SK-N-SH (cell line): ENCODE measurements around the gene PCDHB13.

Experiments used
- CTCF ChIP-seq: fragments of 200-600 bp; sonication (generic); IDR thresholded peaks from 2 replicates; pipeline ENCODE4 v1.6.1; 2017; ENCODE audit warnings: antibody characterized with exemption, mild to moderate bottlenecking, moderate library complexity
- EP300 ChIP-seq, 2 experiments: IDR thresholded peaks; 2 replicates each; pipeline versions ENCODE4 v1.4.0 to v1.6.1; 2012; ENCODE audit warnings: borderline replicate concordance in 1 of 2, low read depth in 1 of 2, low read length in 1 of 2
- EZH2phosphoT487 ChIP-seq: fragments of 200-600 bp; sonication (generic); IDR thresholded peaks from 2 replicates; pipeline ENCODE4 v1.6.1; 2017; ENCODE audit warnings: low read depth, mixed run types, mild to moderate bottlenecking, antibody characterized with exemption, moderate library complexity, borderline replicate concordance
- MAX ChIP-seq: IDR thresholded peaks from 2 replicates; pipeline ENCODE4 v1.4.0; 2012; ENCODE audit warnings: low read depth
- RAD21 ChIP-seq: IDR thresholded peaks from 2 replicates; pipeline ENCODE4 v1.6.1; 2012; ENCODE audit warnings: mild to moderate bottlenecking, low read length
- RCOR1 ChIP-seq: fragments of 150-350 bp; IDR thresholded peaks from 2 replicates; pipeline ENCODE4 v1.6.1; 2017; ENCODE audit warnings: antibody characterized with exemption, low read length
- REST ChIP-seq: IDR thresholded peaks from 2 replicates; pipeline ENCODE4 v1.6.1; 2012; ENCODE audit warnings: mild to moderate bottlenecking, low read depth, low read length, moderate library complexity
- SIN3A ChIP-seq: IDR thresholded peaks from 2 replicates; pipeline ENCODE4 v1.6.1; 2012; ENCODE audit warnings: low read depth, mild to moderate bottlenecking, low read length, moderate library complexity, borderline replicate concordance

DNA sequence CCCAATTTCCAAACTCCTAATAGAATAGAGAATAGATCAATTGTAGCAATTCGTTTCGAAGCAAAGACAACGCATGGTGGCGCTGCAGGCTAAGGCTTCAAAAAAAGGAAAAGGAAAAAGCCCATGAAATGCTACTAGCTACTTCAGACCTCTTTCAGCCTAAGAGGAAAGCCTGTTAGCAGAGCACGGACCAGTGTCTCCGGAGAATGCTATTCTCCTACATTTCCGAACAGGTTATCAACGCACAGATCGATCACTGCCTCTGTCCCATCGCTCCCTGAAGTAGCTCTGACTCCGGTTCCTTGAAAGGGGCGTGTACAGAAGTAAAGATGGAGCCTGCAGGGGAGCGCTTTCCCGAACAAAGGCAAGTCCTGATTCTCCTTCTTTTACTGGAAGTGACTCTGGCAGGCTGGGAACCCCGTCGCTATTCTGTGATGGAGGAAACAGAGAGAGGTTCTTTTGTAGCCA lies 31.6 kb downstream of the PCDHB13 start, which contains the start of gene PCDHB15:
- TF ChIP-seq EZH2phosphoT487 (no peak), CTCF (peak; percentile 19; the same call in 1 of the 2 replicates), SIN3A (no peak), REST (no peak), EP300 (IDR thresholded peaks at IDR 0.05; ENCODE audit: borderline replicate concordance in 1 of 2, low read depth in 1 of 2, low read length in 1 of 2) (no peak), RAD21 (peak; percentile 51), RCOR1 (no peak), MAX (no peak)
